Mesothelial cell of epicardium (in vitro differentiated cells): Measurements from ENCODE around the gene DMWD. TPM values are rescaled to one million over a fixed set of nuclear protein-coding genes. Genes with fewer than 3 reads are reported as not detected.

Source experiments
- DNase-seq, 2 experiments: peaks; one replicate each; pipeline ENCODE4 v3.0.0; 2021; ENCODE audit warnings: low spot score in 2 of 2; ENCODE audit not compliant: unreplicated experiment in 2 of 2
- H3K27ac Mint-ChIP-seq: 2 replicates; pipeline ENCODE4 v1.8.0; 2021; ENCODE audit warnings: mixed read lengths
- H3K27me3 Mint-ChIP-seq: 2 replicates; pipeline ENCODE4 v1.8.0; 2021; ENCODE audit warnings: low read depth, mixed read lengths
- H3K36me3 Mint-ChIP-seq: 2 replicates; pipeline ENCODE4 v1.8.0; 2021; ENCODE audit warnings: mixed read lengths
- H3K4me1 Mint-ChIP-seq: 2 replicates; pipeline ENCODE4 v1.8.0; 2021; ENCODE audit warnings: mixed read lengths
- H3K4me3 Mint-ChIP-seq: 2 replicates; pipeline ENCODE4 v1.8.0; 2021; ENCODE audit warnings: mild to moderate bottlenecking, moderate library complexity, mixed read lengths
- H3K9me3 Mint-ChIP-seq: 2 replicates; pipeline ENCODE4 v1.8.0; 2021; ENCODE audit warnings: mixed read lengths
- total RNA-seq: library from RNA; stranded (reverse); gene quantifications from 3 replicates; pipeline ENCODE4 v1.2.1, GENCODE V29; 2021
- TF ChIP-seq, protein P1 (sequence below): fragments of 200-600 bp; sonication (generic); IDR thresholded peaks from one replicate; pipeline ENCODE4 v1.5.0; 2021; ENCODE audit warnings: antibody characterized with exemption; ENCODE audit not compliant: unreplicated experiment

DMWD gene
- total RNA-seq, 1 donor from 2014 or later = 120 TPM

DNA sequence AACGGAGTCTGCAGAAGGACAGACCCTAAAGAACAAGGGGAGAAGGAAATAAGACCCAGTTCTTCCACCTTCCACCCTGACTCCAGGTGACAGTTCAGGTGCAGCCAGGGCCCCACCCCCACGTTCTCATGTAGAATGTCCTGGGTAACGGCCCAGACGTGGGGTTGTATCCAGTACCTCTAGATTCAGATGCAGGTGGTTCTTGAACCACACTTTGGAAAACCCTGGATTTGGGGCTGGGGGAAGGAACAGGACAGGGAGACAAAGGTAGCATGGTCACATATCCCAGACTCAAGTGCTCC is 12.5 kb downstream of the DMWD start:
- DNase-seq = no peak
- Mint-ChIP-seq H3K9me3 (no peaks in the 10 kb centered on the region), H3K27me3 (no peaks in the 10 kb centered on the region), H3K36me3 (peaks cover 14% of the 10 kb centered on the region), H3K27ac (no peak overlapping the region), H3K4me1 (peaks cover 34% of the 10 kb centered on the region), H3K4me3 (no peak overlapping the region)
- TF ChIP-seq, protein P1, sequence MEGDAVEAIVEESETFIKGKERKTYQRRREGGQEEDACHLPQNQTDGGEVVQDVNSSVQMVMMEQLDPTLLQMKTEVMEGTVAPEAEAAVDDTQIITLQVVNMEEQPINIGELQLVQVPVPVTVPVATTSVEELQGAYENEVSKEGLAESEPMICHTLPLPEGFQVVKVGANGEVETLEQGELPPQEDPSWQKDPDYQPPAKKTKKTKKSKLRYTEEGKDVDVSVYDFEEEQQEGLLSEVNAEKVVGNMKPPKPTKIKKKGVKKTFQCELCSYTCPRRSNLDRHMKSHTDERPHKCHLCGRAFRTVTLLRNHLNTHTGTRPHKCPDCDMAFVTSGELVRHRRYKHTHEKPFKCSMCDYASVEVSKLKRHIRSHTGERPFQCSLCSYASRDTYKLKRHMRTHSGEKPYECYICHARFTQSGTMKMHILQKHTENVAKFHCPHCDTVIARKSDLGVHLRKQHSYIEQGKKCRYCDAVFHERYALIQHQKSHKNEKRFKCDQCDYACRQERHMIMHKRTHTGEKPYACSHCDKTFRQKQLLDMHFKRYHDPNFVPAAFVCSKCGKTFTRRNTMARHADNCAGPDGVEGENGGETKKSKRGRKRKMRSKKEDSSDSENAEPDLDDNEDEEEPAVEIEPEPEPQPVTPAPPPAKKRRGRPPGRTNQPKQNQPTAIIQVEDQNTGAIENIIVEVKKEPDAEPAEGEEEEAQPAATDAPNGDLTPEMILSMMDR = no peak

DNA sequence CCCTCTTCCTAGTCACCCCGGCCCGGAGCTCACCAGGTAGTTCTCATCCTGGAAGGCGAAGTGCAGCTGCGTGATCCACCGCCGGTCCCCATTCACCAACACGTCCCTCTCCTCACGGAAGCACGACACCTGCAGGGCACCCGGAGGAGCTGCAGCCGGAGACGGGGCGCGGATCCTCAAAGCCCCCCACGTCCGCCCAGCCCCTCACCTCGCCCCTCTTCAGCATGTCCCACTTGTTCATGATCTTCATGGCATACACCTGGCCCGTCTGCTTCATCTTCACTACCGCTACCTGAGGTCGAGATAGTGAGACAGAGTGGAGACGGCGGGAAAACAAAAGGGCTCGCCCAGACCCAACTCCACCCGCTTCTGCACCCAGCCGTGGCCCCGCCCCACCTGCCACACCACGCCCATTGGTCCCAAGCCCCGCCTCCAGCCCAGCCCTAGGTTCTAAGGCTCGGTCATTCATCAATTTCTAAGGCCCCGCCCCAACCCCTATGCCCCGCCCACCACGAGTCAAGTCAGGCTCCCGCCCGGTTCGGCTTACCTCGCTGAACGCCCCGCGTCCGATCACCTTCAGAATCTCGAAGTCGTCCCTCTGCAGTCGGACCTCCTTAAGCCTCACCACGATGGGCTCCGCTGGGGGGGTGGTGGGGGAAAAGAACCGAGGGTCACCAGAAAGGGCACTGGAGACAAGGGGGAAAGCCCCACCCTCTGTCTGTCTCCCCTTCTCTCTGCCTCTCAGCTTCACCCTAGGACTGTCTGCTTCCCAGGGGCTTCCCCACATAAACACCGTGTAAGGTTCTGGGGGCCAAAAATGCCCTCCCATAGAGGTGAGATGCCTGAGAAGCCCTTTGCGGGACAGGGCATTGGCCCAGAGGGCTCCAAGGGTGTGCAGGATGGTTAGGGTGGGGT is 13.2 kb downstream of the DMWD start:
- TF ChIP-seq, protein P1 = peak; percentile 54
- Mint-ChIP-seq H3K27me3 (no peaks in the 10 kb centered on the region), H3K4me3 (peak overlapping the region; percentile 67), H3K4me1 (peaks cover 34% of the 10 kb centered on the region), H3K27ac (peak overlapping the region; percentile 57), H3K36me3 (peaks cover 14% of the 10 kb centered on the region), H3K9me3 (no peaks in the 10 kb centered on the region)
- DNase-seq = peak; percentile 76 to 93

DNA sequence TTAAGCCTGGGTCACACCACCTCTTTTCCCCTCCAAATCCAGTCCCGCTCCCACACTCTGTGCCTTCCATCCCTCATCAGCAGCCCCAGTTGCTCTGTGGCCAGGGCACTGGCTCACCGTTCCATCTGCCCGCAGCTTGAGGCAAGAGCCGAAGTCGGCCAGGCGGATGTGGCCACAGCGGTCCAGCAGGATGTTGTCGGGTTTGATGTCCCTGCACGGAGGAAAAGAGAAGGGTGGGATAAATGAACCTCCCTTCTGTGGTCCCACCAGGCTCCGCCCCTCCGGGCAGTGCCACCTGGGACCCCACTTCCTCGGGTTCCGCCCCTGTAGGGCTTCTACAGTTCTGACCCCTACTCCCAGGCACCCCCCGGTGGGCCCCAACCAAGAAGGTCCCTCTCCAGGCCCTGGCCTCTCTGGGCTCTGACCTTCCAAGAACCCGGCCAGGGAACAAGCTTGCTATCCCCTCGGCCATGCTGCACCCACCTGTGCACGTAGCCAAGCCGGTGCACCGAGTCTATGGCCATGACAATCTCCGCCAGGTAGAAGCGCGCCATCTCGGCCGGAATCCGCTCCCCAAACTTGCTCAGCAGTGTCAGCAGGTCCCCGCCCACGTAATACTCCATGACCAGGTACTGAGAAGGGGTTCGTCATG is 14.5 kb downstream of the DMWD start:
- Mint-ChIP-seq H3K9me3 (no peaks in the 10 kb centered on the region), H3K27ac (no peak overlapping the region), H3K4me1 (peaks cover 25% of the 10 kb centered on the region), H3K27me3 (no peaks in the 10 kb centered on the region), H3K36me3 (peaks cover 18% of the 10 kb centered on the region), H3K4me3 (no peak overlapping the region)
- DNase-seq = no peak
- TF ChIP-seq, protein P1 = no peak

DNA sequence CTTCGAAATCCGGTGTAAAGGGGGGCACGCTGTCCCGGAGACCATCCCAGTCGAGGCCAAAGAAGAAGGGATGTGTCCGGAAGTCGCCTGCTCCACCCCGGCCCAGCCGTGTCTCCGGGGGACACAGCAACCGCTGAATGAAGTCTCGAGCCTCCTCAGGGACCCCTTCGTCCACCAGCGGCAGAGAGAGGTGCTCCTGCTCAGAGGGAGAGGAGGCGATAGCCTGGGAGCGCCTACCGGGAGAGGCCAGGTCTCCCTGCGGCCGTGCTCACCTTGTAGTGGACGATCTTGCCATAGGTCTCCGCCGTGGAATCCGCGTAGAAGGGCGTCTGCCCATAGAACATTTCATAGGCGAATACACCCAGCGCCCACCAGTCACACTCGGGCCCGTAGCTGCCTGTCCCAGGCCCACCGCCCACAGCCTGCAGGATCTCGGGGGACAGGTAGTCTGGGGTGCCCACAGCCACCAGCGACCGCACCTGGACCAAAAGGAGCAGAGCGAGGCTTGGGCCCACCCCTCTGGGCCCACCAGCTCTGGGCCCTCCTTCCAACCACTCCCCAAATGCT is 15.2 kb downstream of the DMWD start:
- DNase-seq = no peak
- Mint-ChIP-seq H3K9me3 (no peaks in the 10 kb centered on the region), H3K36me3 (peaks cover 18% of the 10 kb centered on the region), H3K4me3 (no peak overlapping the region), H3K27ac (no peak overlapping the region), H3K27me3 (no peaks in the 10 kb centered on the region), H3K4me1 (peaks cover 20% of the 10 kb centered on the region)
- TF ChIP-seq, protein P1 = no peak

DNA sequence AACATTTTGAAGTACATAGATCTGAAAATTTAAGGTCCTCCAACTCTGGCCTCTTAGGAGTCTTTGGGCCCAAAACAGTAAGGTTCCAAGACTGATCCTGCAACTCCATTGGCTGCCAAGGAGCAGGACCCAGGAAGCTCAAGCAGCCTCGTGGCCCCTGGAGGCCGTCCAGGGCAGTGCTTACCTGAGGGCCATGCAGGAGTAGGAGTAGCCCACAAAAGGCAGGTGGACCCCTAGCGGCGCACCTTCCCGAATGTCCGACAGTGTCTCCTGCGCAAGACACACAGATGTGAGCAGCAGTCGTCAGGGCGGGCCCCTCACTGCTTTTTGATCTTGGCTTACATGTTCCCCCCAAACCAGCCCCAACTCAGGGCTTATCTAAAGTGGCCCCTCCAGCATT is 17.9 kb downstream of the DMWD start:
- Mint-ChIP-seq H3K9me3 (no peaks in the 10 kb centered on the region), H3K27ac (no peak overlapping the region), H3K27me3 (no peaks in the 10 kb centered on the region), H3K4me1 (peaks cover 18% of the 10 kb centered on the region), H3K36me3 (peaks cover 18% of the 10 kb centered on the region), H3K4me3 (no peak overlapping the region)
- DNase-seq = no peak
- TF ChIP-seq, protein P1 = no peak
